H1 (cell line): ENCODE measurements around the gene LTO1. TPM values are rescaled to one million over a fixed set of nuclear protein-coding genes. Genes with fewer than 3 reads are reported as not detected.

ENCODE experiments used
- CTCF ChIA-PET: fragments of 300-600 bp; sonication (Branson Sonifier 250); formaldehyde crosslinking; loops from one replicate; lab custom pipeline; 2021; ENCODE audit not compliant: partially characterized antibody; lab: Charles Lee
- POLR2A ChIA-PET: fragments of 300-600 bp; sonication (Branson Sonifier 250); formaldehyde crosslinking; loops from one replicate; lab custom pipeline; 2021; ENCODE audit warnings: inconsistent platforms; ENCODE audit not compliant: partially characterized antibody; lab: Charles Lee
- DNase-seq, 2 experiments: peaks; one replicate each; pipeline versions ENCODE4 v3.0.0 to v3.0.0-alpha.2; 2010 to 2022; ENCODE audit warnings: low spot score in 2 of 2, low read depth in 1 of 2, mixed read lengths in 1 of 2
- FAIRE-seq: peaks from 2 replicates; lab custom pipeline; 2011; peaks lifted over from hg19 to GRCh38; lab: Jason Lieb, UNC
- H2AFZ ChIP-seq: 2 replicates; pipeline ENCODE4 v1.8.1; 2012; ENCODE audit warnings: low read length, inconsistent platforms
- H2AK5ac ChIP-seq: 2 replicates; pipeline ENCODE4 v1.6.1; 2013; ENCODE audit warnings: low read depth, low read length
- H2BK120ac ChIP-seq: replicated peaks from 2 replicates; pipeline ENCODE3; 2013; ENCODE audit warnings: low read depth, low read length, inconsistent platforms
- H2BK12ac ChIP-seq: 2 replicates; pipeline ENCODE4 v1.6.1; 2013; ENCODE audit warnings: low read depth, low read length
- H2BK15ac ChIP-seq: 2 replicates; pipeline ENCODE4 v1.6.1; 2013; ENCODE audit warnings: low read length
- H2BK20ac ChIP-seq: 2 replicates; pipeline ENCODE4 v1.6.1; 2013; ENCODE audit warnings: low read length
- H2BK5ac ChIP-seq: 2 replicates; pipeline ENCODE4 v1.6.1; 2013; ENCODE audit warnings: low read depth, low read length
- H3K14ac ChIP-seq: 2 replicates; pipeline ENCODE4 v1.6.1; 2013; ENCODE audit warnings: inconsistent platforms; ENCODE audit not compliant: insufficient read length
- H3K18ac ChIP-seq: 2 replicates; pipeline ENCODE4 v1.6.1; 2013; ENCODE audit warnings: low read length; ENCODE audit errors: extremely low read depth
- H3K23ac ChIP-seq: 2 replicates; pipeline ENCODE4 v1.6.1; 2013; ENCODE audit warnings: inconsistent platforms; ENCODE audit not compliant: insufficient read length
- H3K23me2 ChIP-seq: 2 replicates; pipeline ENCODE4 v1.6.1; 2013; ENCODE audit warnings: low read depth, low read length
- H3K27ac ChIP-seq: 2 replicates; pipeline ENCODE4 v1.6.1; 2011; ENCODE audit warnings: low read depth, low read length, inconsistent platforms
- H3K27me3 ChIP-seq, 4 experiments: replicated peaks in 1 of 4; 1 replicate in 1 of 4; 2 replicates in 3 of 4; pipeline versions ENCODE4 v1.6.1 to v1.8.1; 2011 to 2013; ENCODE audit warnings: low read length in 3 of 4, mild to moderate bottlenecking in 3 of 4, inconsistent platforms in 2 of 4, mixed read lengths in 2 of 4, moderate library complexity in 1 of 4; ENCODE audit not compliant: control insufficient read depth in 3 of 4, insufficient read depth in 3 of 4; ENCODE audit errors: extremely low read depth in 1 of 4
- H3K36me3 ChIP-seq, 4 experiments: 2 replicates each; pipeline versions ENCODE4 v1.6.1 to v1.8.1; 2011 to 2013; ENCODE audit warnings: mild to moderate bottlenecking in 4 of 4, low read length in 3 of 4, moderate library complexity in 2 of 4, control low read depth in 1 of 4, inconsistent platforms in 1 of 4; ENCODE audit not compliant: insufficient read depth in 4 of 4, control insufficient read depth in 2 of 4
- H3K4ac ChIP-seq: replicated peaks from 2 replicates; pipeline ENCODE3; 2013; ENCODE audit warnings: low read length, low read depth, mixed read lengths, inconsistent platforms; ENCODE audit not compliant: insufficient read length
- H3K4me1 ChIP-seq, 4 experiments: replicated peaks in 1 of 4; 1 replicate in 1 of 4; 2 replicates in 3 of 4; pipeline versions ENCODE4 v1.6.1 to v1.8.1; 2011 to 2013; ENCODE audit warnings: low read length in 3 of 4, inconsistent platforms in 2 of 4, mixed read lengths in 1 of 4; ENCODE audit not compliant: insufficient read depth in 4 of 4, control insufficient read depth in 3 of 4
- H3K4me2 ChIP-seq, 2 experiments: 2 replicates each; pipeline versions ENCODE4 v1.6.1 to v1.8.1; 2011 to 2013; ENCODE audit warnings: low read depth in 2 of 2, low read length in 2 of 2, control low read depth in 1 of 2, inconsistent platforms in 1 of 2, mild to moderate bottlenecking in 1 of 2; ENCODE audit not compliant: insufficient read depth in 1 of 2
- H3K4me3 ChIP-seq, 4 experiments: fragments of 200-600, 300-600 bp in 1 of 4; sonication (generic), shearing (Covaris generic), sonication (Bioruptor Twin) in 1 of 4; 2 replicates each; pipeline versions ENCODE4 v1.5.1 to v1.8.1; 2011 to 2016; ENCODE audit warnings: low read length in 4 of 4, low read depth in 3 of 4, control low read depth in 2 of 4, inconsistent platforms in 2 of 4, mild to moderate bottlenecking in 2 of 4, mixed read lengths in 1 of 4, moderate library complexity in 1 of 4; ENCODE audit not compliant: insufficient read depth in 2 of 4; ENCODE audit errors: extremely low read depth in 1 of 4
- H3K56ac ChIP-seq: replicated peaks from 2 replicates; pipeline ENCODE3; 2013; ENCODE audit warnings: low read depth, mild to moderate bottlenecking, mixed read lengths, low read length, inconsistent platforms; ENCODE audit not compliant: insufficient read length
- H3K79me1 ChIP-seq: 2 replicates; pipeline ENCODE4 v1.6.1; 2013; ENCODE audit warnings: low read depth, low read length, control low read depth
- H3K79me2 ChIP-seq, 2 experiments: 2 replicates each; pipeline versions ENCODE4 v1.6.1 to v1.8.1; 2012 to 2013; ENCODE audit warnings: low read length in 2 of 2, mild to moderate bottlenecking in 2 of 2, inconsistent platforms in 1 of 2; ENCODE audit not compliant: insufficient read depth in 2 of 2, control insufficient read depth in 1 of 2
- H3K9ac ChIP-seq, 4 experiments: replicated peaks in 1 of 4; 1 replicate in 1 of 4; 2 replicates in 3 of 4; pipeline versions ENCODE4 v1.6.1 to v1.8.1; 2011 to 2013; ENCODE audit warnings: low read depth in 3 of 4, low read length in 3 of 4, control low read depth in 2 of 4, mild to moderate bottlenecking in 2 of 4, moderate library complexity in 2 of 4, inconsistent platforms in 1 of 4; ENCODE audit errors: extremely low read depth in 1 of 4
- H3K9me3 ChIP-seq, 2 experiments: 2 replicates each; pipeline versions ENCODE4 v1.6.1 to v1.8.1; 2012 to 2013; ENCODE audit warnings: mild to moderate bottlenecking in 2 of 2, moderate library complexity in 2 of 2, control low read depth in 1 of 2, inconsistent platforms in 1 of 2, low read depth in 1 of 2, low read length in 1 of 2, mixed read lengths in 1 of 2; ENCODE audit not compliant: insufficient read depth in 2 of 2
- H4K20me1 ChIP-seq, 2 experiments: replicated peaks in 1 of 2; 2 replicates each; pipeline versions ENCODE3 to v1.8.1; 2011 to 2013; ENCODE audit warnings: inconsistent platforms in 2 of 2, low read length in 2 of 2, mild to moderate bottlenecking in 1 of 2; ENCODE audit not compliant: insufficient read depth in 2 of 2, control insufficient read depth in 1 of 2
- H4K5ac ChIP-seq: 2 replicates; pipeline ENCODE4 v1.6.1; 2013; ENCODE audit warnings: low read length, low read depth, mixed read lengths, inconsistent platforms; ENCODE audit not compliant: insufficient read length
- H4K8ac ChIP-seq: 2 replicates; pipeline ENCODE4 v1.8.0; 2013; ENCODE audit warnings: mild to moderate bottlenecking, moderate library complexity, low read length, inconsistent platforms; ENCODE audit not compliant: insufficient read depth; ENCODE audit errors: extremely low read depth
- H4K91ac ChIP-seq: replicated peaks from 2 replicates; pipeline ENCODE3; 2013; ENCODE audit warnings: low read length, mixed read lengths, inconsistent platforms; ENCODE audit not compliant: insufficient read length
- CTCF ChIP-seq, 3 experiments: IDR thresholded peaks; 1 replicate in 2 of 3; 2 replicates in 1 of 3; pipeline versions ENCODE4 v1.5.1 to v1.6.1; 2011; ENCODE audit warnings: low read length in 3 of 3, mild to moderate bottlenecking in 3 of 3, inconsistent platforms in 2 of 3, low read depth in 1 of 3, moderate library complexity in 1 of 3; ENCODE audit not compliant: insufficient read depth in 1 of 3; ENCODE audit errors: control extremely low read depth in 1 of 3
- KDM1A ChIP-seq: fragments of 200-600, 300-600 bp; sonication (generic); IDR thresholded peaks from 2 replicates; pipeline ENCODE4 v1.7.1; 2016; ENCODE audit warnings: mild to moderate bottlenecking, low read length, borderline replicate concordance
- WGBS, 2 experiments: shearing (Covaris generic) in 1 of 2; methylation state at CpG; one replicate each; pipeline versions ENCODE4 v1.1.6 to v1.1.7; 2013 to 2015; ENCODE audit warnings: low lambda C conversion rate in 2 of 2, mixed read lengths in 2 of 2, inconsistent platforms in 1 of 2, low coverage in 1 of 2, missing lambda C conversion rate in 1 of 2; ENCODE audit not compliant: insufficient replicate concordance in 2 of 2, insufficient coverage in 1 of 2, insufficient read length in 1 of 2; ENCODE audit errors: extremely low coverage in 1 of 2, missing lambda C conversion rate in 1 of 2; 5-methylcytosine and 5-hydroxymethylcytosine counted together
- polyA plus RNA-seq, 7 experiments: library from polyadenylated mRNA; depleted of rRNA in 3 of 7; stranded (reverse) in 5 of 7; unstranded in 2 of 7; fragments of >200 nt in 5 of 7; fragments of 200-250 nt in 2 of 7; gene quantifications; 1 replicate in 5 of 7; 2 replicates in 1 of 7; 4 replicates in 1 of 7; pipeline versions ENCODE4 v1.2.1 to v1.2.3, GENCODE V29; 2011 to 2013; ENCODE audit warnings: missing spikeins in 2 of 7, mixed read lengths in 2 of 7
- total RNA-seq: library from RNA; stranded (reverse); fragmentation: NEBNext Ultra II Directional; extraction: Animal tissue kit (Norgen Biotek cat#: 25700); gene quantifications from 2 replicates; pipeline ENCODE4 v1.2.1, GENCODE V29; 2021

LTO1 gene
- total and polyA plus RNA-seq, 2 of the 8 experiments (the other 6 are each of a cell fraction or from before 2014, with no cell fraction given) = 15.4 to 21.3 TPM

- H4K91ac ChIP-seq = no peak overlapping the region
- no peak for FAIRE-seq
- no peak overlapping the region for H3K27ac ChIP-seq
- POLR2A ChIA-PET = interaction anchor here (3.1 kb wide), 1 partner anchor 15 kb away, joined by 8 read pairs; no protein-coding TSS in a partner anchor
- H4K5ac ChIP-seq = no peak overlapping the region
- H2BK5ac ChIP-seq = 0 out of 2 replicates have a peak overlapping the region, but pooled peaks have one; percentile 30
- H2AK5ac ChIP-seq = no peak overlapping the region
- WGBS, 2 experiments = 72% methylated on average over 8 of the region's 8 CpGs; no CpG with 5 or more reads in 1 of the 2 experiments
- H2AFZ ChIP-seq = peak overlapping the region; percentile 57; the same call in 1 of the 2 replicates
- H3K79me2 ChIP-seq = no peaks in the 10 kb centered on the region
- DNase-seq = no peak
- H3K56ac ChIP-seq = no peak overlapping the region
- no peak overlapping the region for H3K23ac ChIP-seq
- H2BK20ac ChIP-seq = no peak overlapping the region
- H3K23me2 ChIP-seq = peaks cover 3% of the 10 kb centered on the region; the same call in 1 of the 2 replicates
- CTCF ChIA-PET = interaction anchor here (0.5 to 4.4 kb wide), 18 partner anchors 11 to 312 kb away, joined by 3 to 29 read pairs (median 5); partner anchors contain the start of gene LTO1
- H3K4ac ChIP-seq = no peak overlapping the region
- H3K14ac ChIP-seq = no peak overlapping the region
- H3K18ac ChIP-seq = no peak overlapping the region
- peak; percentile 87 for TF ChIP-seq KDM1A
- TF ChIP-seq CTCF (IDR thresholded peaks at IDR 0.05; ENCODE audit: control extremely low read depth in 1 of 3, insufficient read depth in 1 of 3, low read depth in 1 of 3, low read length in 3 of 3) = no peak
- H3K9ac ChIP-seq = no peak overlapping the region
- peak overlapping the region in 1 of 2 experiments; percentile 68; a peak in 2 of 4 replicates for H3K4me2 ChIP-seq
- peaks cover 0 to 6% (median 3%) of the 10 kb centered on the region in 4 experiments; a peak in 4 of 7 replicates for H3K27me3 ChIP-seq
- no peak overlapping the region for H2BK15ac ChIP-seq
- no peak overlapping the region for H4K8ac ChIP-seq
- H3K79me1 ChIP-seq = no peaks in the 10 kb centered on the region
- peak overlapping the region in 1 of 4 experiments; percentile 48; a peak in 2 of 8 replicates for H3K4me3 ChIP-seq
- no peaks in the 10 kb centered on the region; a peak in 1 of 7 replicates for H3K4me1 ChIP-seq
- peaks cover 0 to 3% of the 10 kb centered on the region in 2 experiments for H4K20me1 ChIP-seq
- H3K36me3 ChIP-seq = no peaks in the 10 kb centered on the region
- peak overlapping the region; percentile 17; the same call in 1 of the 2 replicates for H2BK12ac ChIP-seq
- H3K9me3 ChIP-seq = no peaks in the 10 kb centered on the region; a peak in 1 of 4 replicates
- no peak overlapping the region for H2BK120ac ChIP-seq
Observed at GRCh38 chr11:69685348-69685747, 10.2 kb upstream of the LTO1 start.
